ENCODE results near the gene XRCC5.
"Not testable (repeated sequence)": the region's sequence is repeated elsewhere in the genome, so short reads cannot be mapped to it uniquely, and the experiment has no call there.

Gene XRCC5

GRCh38 chr2:216206041-216206703 is 97.0 kb downstream of the XRCC5 start:
- no peak for DNase-seq

DNA sequence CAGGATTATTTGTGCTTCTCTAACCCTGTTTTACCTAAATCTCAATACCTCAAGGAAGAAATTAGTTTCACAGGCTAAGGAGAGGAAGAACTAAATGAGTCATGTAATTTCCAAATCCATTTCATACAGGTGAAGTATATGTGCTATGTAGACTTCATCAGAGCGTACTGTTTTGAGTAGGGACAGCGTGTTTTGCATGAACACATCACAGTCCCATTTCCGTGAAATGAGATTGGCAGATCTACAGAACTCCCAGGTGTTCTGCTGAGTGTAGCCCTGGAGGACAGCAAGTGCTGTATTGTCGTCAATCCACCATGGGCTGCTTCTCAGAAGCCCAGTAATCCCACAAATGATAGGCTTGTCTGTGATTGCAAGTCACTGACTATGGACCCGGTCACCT is 97.7 kb downstream of the XRCC5 start:
- no peak for DNase-seq

DNA sequence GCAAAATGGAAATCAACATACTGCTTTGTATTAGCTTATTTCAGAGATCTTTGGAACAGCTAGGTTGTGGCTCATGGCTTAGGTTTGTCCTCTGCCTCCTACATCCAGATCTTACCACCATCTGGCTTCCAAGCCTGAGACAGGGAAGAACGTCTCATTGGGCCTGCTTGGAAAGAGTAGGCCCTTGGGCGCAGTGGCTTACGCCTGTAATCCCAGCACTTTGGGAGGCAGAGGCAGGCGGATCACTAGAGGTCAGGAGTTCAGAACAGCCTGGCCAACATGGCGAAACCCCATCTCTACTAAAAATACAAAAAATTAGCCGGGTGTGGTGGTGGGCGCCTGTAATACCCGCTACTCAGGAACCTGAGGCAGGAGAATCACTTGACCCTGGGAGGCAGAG is 99.5 kb downstream of the XRCC5 start:
- not testable (repeated sequence) for DNase-seq

- DNase-seq = peak; percentile 33
Observed at GRCh38 chr2:216210701-216211540, 101.8 kb downstream of the XRCC5 start.

GRCh38 chr2:216211614-216212145 is 102.5 kb downstream of the XRCC5 start:
- no peak for DNase-seq

- no peak for DNase-seq
Observed at GRCh38 chr2:216214768-216215167, 105.6 kb downstream of the XRCC5 start.

GRCh38 chr2:216215658-216216390 is 106.7 kb downstream of the XRCC5 start:
- peak; percentile 55 for DNase-seq

DNA sequence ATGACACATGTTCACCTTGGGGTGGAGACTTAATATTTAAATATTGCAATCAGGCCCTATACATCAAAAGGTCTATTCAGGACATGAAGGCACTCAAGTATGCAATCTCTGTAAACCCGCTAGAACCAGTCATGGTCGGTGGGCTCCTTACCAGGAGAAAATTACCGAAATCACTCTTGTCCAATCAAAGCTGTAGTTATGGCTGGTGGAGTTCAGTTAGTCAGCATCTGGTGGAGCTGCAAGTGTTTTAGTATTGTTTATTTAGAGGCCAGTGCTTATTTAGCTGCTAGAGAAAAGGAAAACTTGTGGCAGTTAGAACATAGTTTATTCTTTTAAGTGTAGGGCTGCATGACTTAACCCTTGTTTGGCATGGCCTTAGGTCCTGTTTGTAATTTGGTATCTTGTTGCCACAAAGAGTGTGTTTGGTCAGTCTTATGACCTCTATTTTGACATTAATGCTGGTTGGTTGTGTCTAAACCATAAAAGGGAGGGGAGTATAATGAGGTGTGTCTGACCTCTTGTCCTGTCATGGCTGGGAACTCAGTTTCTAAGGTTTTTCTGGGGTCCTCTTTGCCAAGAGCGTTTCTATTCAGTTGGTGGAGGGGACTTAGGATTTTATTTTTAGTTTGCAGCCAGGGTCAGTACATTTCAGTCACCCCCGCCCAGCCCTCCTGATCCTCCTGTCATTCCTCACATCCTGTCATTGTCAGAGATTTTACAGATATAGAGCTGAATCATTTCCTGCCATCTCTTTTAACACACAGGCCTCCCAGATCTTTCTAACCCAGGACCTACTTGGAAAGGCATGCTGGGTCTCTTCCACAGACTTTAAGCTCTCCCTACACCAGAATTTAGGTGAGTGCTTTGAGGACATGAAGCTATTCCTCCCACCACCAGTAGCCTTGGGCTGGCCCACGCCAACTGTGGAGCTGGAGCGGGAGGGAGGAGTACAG is 108.1 kb downstream of the XRCC5 start:
- DNase-seq = no peak

DNA sequence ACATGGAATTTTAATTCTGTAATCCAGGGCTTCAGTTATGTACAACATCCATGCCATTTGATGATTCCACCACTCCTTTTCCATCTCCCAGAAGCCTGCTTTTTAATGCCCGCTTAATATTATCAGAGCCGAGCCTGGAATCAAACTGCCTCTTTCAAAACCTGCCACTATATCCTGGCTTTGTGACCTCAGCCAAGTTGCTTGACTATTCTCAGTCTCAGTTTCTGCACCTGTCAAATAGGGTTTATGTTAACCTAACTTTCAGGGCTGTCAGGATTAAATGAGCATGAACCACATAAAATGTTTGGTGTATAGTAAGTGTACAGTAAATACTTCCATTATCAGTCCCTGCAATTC is 108.7 kb downstream of the XRCC5 start:
- no peak for DNase-seq

DNA sequence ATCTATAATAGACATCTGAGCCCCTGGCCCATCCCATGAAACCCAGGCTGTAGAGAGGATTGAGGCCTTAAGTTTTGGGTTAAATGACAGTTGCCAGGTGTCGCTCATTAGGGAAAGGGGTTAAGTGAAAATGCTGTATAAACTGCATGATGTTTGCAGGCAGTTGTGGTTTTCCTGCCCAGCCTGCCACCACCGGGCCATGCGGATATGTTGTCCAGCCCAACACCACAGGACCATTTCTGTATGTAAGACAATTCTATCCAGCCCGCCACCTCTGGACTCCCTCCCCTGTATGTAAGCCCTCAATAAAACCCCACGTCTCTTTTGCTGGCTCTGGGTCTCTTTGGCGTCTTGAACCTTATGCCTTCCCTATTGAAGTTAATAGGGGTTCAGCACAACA is 110.7 kb downstream of the XRCC5 start:
- no peak for DNase-seq

GRCh38 chr2:216220976-216221375 is 111.8 kb downstream of the XRCC5 start:
- no peak for DNase-seq

DNA sequence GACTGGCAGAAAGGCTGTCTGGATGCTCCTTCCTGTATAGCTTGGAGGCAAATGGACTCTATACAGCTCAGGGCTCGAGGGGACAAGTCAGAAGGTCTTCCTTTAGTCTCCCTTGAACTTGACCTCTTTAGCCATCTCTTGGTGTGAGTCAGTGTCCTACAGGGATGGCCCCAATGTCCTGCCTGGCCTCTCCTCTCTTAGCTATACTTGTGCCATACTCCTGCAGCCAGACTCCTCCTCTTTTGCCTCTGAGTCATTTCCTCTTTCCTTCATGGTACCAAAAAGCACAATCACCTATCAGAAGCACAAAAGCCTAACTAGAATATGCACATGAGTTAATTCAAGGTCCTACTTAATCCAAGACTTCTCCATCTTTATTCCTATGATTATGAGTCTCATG is 112.7 kb downstream of the XRCC5 start:
- DNase-seq = no peak

GRCh38 chr2:216222650-216223352 is 113.7 kb downstream of the XRCC5 start:
- no peak for DNase-seq

DNA sequence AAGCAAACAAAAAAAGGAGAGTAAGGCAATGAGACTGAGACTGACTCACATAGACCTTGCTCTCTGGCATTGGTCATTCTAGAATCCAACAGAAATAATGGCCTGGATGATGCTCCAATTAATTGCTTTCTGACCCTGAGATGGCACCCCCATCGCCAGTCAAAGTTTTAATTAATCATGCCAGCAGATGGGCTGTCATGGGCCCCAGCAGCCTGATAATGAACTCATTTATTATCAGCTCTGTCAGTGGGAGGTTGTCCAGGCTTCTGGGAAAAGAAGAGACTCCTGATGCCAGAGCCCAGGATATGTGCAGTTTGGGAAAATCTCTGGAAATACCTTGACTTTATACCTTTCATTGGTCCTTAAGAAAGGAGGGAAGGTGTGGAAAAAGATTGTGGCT is 115.2 kb downstream of the XRCC5 start:
- no peak for DNase-seq

- DNase-seq = no peak
Observed at GRCh38 chr2:216229277-216229914, 120.2 kb downstream of the XRCC5 start.

GRCh38 chr2:216231867-216232266 is 122.7 kb downstream of the XRCC5 start:
- no peak for DNase-seq

DNA sequence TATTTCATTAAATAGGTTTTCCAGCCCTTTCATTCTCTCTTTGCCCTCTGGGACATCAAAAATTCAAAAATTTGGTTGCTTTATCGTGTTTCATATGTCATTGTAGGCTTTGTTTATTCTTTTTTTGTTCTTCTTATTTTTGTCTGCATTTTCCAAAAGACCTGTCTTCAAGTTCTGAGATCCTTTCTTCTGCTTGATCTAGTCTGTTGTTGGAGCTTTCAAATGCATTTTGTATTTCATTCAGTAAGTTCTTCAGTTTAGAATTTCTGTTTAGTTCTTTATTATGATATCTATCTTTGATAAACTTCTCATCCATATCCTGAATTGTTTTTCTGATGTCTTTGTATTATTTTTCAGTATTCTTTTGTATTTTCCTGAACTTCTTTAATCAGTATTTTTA is 123.6 kb downstream of the XRCC5 start:
- DNase-seq = no peak

GRCh38 chr2:216233281-216233995 is 124.3 kb downstream of the XRCC5 start:
- DNase-seq = no peak

- DNase-seq = no peak
Observed at GRCh38 chr2:216234106-216234505, 125.0 kb downstream of the XRCC5 start.

DNA sequence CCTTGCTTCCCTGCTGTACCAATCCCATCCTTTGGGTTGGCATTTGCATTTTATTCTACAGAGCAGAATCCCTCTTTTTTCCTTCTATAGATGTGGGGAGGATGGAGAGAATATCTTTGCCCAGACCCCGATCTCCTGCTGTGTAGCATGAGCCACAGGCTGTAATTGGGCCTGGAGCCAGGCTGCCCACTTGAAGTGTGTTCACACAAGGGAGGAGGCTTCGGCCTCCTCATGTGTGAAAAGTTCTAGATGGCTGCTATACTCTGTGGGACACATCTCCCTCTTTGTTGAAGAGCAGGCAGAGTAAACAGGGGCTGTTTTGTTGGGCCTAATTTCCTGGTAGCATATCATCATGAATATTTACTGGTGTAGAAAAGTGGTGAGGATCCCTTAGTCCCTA is 126.3 kb downstream of the XRCC5 start:
- DNase-seq = no peak

DNA sequence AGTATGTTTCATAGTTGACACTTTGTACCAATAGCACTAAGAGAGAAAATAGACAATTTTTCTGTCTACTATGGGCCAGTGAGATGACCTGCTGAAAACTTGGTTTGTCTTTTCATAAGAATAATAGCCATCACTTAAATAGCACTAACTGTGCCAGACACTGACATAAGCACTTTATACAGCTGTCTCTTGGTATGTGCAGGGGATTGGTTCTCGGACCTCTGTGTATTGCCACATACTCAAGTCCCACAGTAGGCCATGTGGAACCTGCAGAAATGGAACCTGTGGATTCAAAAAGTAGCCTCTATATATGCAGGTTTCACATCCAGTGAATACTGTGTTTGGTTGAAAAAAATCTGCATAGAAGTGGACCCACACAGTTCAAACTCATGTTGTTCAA is 126.7 kb downstream of the XRCC5 start:
- DNase-seq = no peak
